Neural cell (in vitro differentiated cells): ENCODE results near the gene NECTIN1. TPM values are rescaled to one million over a fixed set of nuclear protein-coding genes. Genes with fewer than 3 reads are reported as not detected.

Source experiments
- H2AFZ ChIP-seq: fragments of 200-600, 300-800 bp; sonication (generic), shearing (Covaris generic); 2 replicates; pipeline ENCODE4 v1.6.0; 2014; ENCODE audit warnings: low read depth, mild to moderate bottlenecking, antibody characterized with exemption, low read length, moderate library complexity
- H3F3A ChIP-seq: fragments of 200-600 bp; shearing (Covaris generic); 2 replicates; pipeline ENCODE4 v1.6.1; 2016; ENCODE audit warnings: mild to moderate bottlenecking, moderate library complexity, mixed read lengths, antibody characterized with exemption, low read length; ENCODE audit not compliant: insufficient read depth, poor library complexity, severe bottlenecking
- H3K27ac ChIP-seq: fragments of 200-600, 300-800 bp; sonication (generic), shearing (Covaris generic); 2 replicates; pipeline ENCODE4 v1.5.1; 2014; ENCODE audit warnings: mild to moderate bottlenecking, low read length, moderate library complexity
- H3K27me3 ChIP-seq: fragments of 300-800, 200-600 bp; sonication (generic), shearing (Covaris generic); 2 replicates; pipeline ENCODE4 v1.6.0; 2014; ENCODE audit warnings: mild to moderate bottlenecking, low read depth, low read length, moderate library complexity; ENCODE audit not compliant: insufficient read depth
- H3K36me3 ChIP-seq: fragments of 300-800, 200-600 bp; sonication (generic), shearing (Covaris generic); 2 replicates; pipeline ENCODE4 v1.5.1; 2014; ENCODE audit warnings: mild to moderate bottlenecking, antibody characterized with exemption, low read length, moderate library complexity; ENCODE audit not compliant: insufficient read depth
- H3K4me2 ChIP-seq: fragments of 300-800, 200-600 bp; sonication (generic), shearing (Covaris generic); 2 replicates; pipeline ENCODE4 v1.6.0; 2014; ENCODE audit warnings: mild to moderate bottlenecking, low read length
- H3K4me3 ChIP-seq: fragments of 300-800, 200-600 bp; sonication (generic), shearing (Covaris generic); 2 replicates; pipeline ENCODE4 v1.5.1; 2014; ENCODE audit warnings: mild to moderate bottlenecking, low read length, moderate library complexity
- H3K79me2 ChIP-seq: fragments of 200-600 bp; shearing (Covaris generic); replicated peaks from 2 replicates; pipeline ENCODE4 v1.6.0; 2014; ENCODE audit warnings: mild to moderate bottlenecking, low read length, moderate library complexity; ENCODE audit not compliant: insufficient read depth
- H3K9ac ChIP-seq: fragments of 300-800, 200-600 bp; sonication (generic), shearing (Covaris generic); 2 replicates; pipeline ENCODE4 v1.6.1; 2016; ENCODE audit warnings: mild to moderate bottlenecking, low read length, mixed read lengths
- H3K9me2 ChIP-seq: fragments of 200-600 bp; shearing (Covaris generic); 2 replicates; pipeline ENCODE4 v1.6.1; 2016; ENCODE audit warnings: mild to moderate bottlenecking, low read length, mixed read lengths; ENCODE audit not compliant: insufficient read depth
- H3K9me3 ChIP-seq: fragments of 200-600, 300-800 bp; sonication (generic), shearing (Covaris generic); 2 replicates; pipeline ENCODE4 v1.6.1; 2016; ENCODE audit warnings: mild to moderate bottlenecking, mixed run types, low read length, moderate library complexity, mixed read lengths
- H4K20me1 ChIP-seq: fragments of 200-600 bp; shearing (Covaris generic); 2 replicates; pipeline ENCODE4 v1.6.1; 2016; ENCODE audit warnings: mild to moderate bottlenecking, mixed run types; ENCODE audit not compliant: insufficient read depth
- CTCF ChIP-seq: fragments of 450-650 bp; IDR thresholded peaks from 2 replicates; pipeline ENCODE4 v1.5.1; 2014; ENCODE audit warnings: antibody characterized with exemption, mild to moderate bottlenecking, moderate library complexity; ENCODE audit not compliant: poor library complexity, severe bottlenecking
- EP300 ChIP-seq: fragments of 450-650 bp; conservative IDR thresholded peaks from 2 replicates; pipeline ENCODE4 v1.6.1; 2014; ENCODE audit warnings: antibody characterized with exemption, mild to moderate bottlenecking, moderate library complexity; ENCODE audit not compliant: poor library complexity, severe bottlenecking
- EZH2 ChIP-seq: fragments of 200-600, 300-800 bp; shearing (Covaris generic), sonication (generic); IDR thresholded peaks from 2 replicates; pipeline ENCODE4 v1.6.1; 2014; ENCODE audit warnings: antibody characterized with exemption, low read length, borderline replicate concordance, mild to moderate bottlenecking; ENCODE audit not compliant: insufficient read depth, poor library complexity, severe bottlenecking
- MXI1 ChIP-seq: fragments of 450-650 bp; conservative IDR thresholded peaks from 2 replicates; pipeline ENCODE4 v1.6.1; 2014; ENCODE audit warnings: antibody characterized with exemption, mild to moderate bottlenecking; ENCODE audit not compliant: poor library complexity, severe bottlenecking
- POLR2AphosphoS5 ChIP-seq: IDR thresholded peaks from 2 replicates; pipeline ENCODE4 v1.6.1; 2012
- RAD21 ChIP-seq: fragments of 450-650 bp; conservative IDR thresholded peaks from 2 replicates; pipeline ENCODE4 v1.6.1; 2014; ENCODE audit warnings: antibody characterized with exemption, mild to moderate bottlenecking, moderate library complexity
- SMC3 ChIP-seq: fragments of 450-650 bp; conservative IDR thresholded peaks from 2 replicates; pipeline ENCODE4 v1.6.1; 2014; ENCODE audit warnings: antibody characterized with exemption, mild to moderate bottlenecking, moderate library complexity; ENCODE audit not compliant: poor library complexity
- TAF1 ChIP-seq: IDR thresholded peaks from 2 replicates; pipeline ENCODE4 v1.6.1; 2012; ENCODE audit warnings: low read depth
- polyA plus RNA-seq: library from polyadenylated mRNA; depleted of rRNA; stranded (reverse); fragments of >200 nt; gene quantifications from 2 replicates; pipeline ENCODE4 v1.2.3, GENCODE V29; 2014
- TF ChIP-seq, protein P1 (sequence below): IDR thresholded peaks from 2 replicates; pipeline ENCODE4 v1.6.1; 2012; ENCODE audit warnings: borderline replicate concordance

Gene NECTIN1
- polyA plus RNA-seq, 1 donor from 2014 or later = 5.6 TPM

- H3K9me3 ChIP-seq = no peaks in the 10 kb centered on the region
- H3K9me2 ChIP-seq = no peaks in the 10 kb centered on the region
- H3K4me3 ChIP-seq = no peak overlapping the region
- no peaks in the 10 kb centered on the region for H3K27me3 ChIP-seq
- no peaks in the 10 kb centered on the region for H3K36me3 ChIP-seq
- no peak overlapping the region for H3K9ac ChIP-seq
- no peaks in the 10 kb centered on the region for H3F3A ChIP-seq
- H3K27ac ChIP-seq = no peak overlapping the region
- H4K20me1 ChIP-seq = no peaks in the 10 kb centered on the region
- H2AFZ ChIP-seq = no peak overlapping the region
- no peak for TF ChIP-seq EZH2
- no peak for TF ChIP-seq SMC3
- no peak for TF ChIP-seq POLR2AphosphoS5
- TF ChIP-seq EP300 = no peak
- no peak for TF ChIP-seq MXI1
- TF ChIP-seq RAD21 = no peak
- TF ChIP-seq, protein P1, sequence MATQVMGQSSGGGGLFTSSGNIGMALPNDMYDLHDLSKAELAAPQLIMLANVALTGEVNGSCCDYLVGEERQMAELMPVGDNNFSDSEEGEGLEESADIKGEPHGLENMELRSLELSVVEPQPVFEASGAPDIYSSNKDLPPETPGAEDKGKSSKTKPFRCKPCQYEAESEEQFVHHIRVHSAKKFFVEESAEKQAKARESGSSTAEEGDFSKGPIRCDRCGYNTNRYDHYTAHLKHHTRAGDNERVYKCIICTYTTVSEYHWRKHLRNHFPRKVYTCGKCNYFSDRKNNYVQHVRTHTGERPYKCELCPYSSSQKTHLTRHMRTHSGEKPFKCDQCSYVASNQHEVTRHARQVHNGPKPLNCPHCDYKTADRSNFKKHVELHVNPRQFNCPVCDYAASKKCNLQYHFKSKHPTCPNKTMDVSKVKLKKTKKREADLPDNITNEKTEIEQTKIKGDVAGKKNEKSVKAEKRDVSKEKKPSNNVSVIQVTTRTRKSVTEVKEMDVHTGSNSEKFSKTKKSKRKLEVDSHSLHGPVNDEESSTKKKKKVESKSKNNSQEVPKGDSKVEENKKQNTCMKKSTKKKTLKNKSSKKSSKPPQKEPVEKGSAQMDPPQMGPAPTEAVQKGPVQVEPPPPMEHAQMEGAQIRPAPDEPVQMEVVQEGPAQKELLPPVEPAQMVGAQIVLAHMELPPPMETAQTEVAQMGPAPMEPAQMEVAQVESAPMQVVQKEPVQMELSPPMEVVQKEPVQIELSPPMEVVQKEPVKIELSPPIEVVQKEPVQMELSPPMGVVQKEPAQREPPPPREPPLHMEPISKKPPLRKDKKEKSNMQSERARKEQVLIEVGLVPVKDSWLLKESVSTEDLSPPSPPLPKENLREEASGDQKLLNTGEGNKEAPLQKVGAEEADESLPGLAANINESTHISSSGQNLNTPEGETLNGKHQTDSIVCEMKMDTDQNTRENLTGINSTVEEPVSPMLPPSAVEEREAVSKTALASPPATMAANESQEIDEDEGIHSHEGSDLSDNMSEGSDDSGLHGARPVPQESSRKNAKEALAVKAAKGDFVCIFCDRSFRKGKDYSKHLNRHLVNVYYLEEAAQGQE = no peak
- TF ChIP-seq TAF1 = no peak
- TF ChIP-seq CTCF = no peak
- H3K79me2 ChIP-seq = no peaks in the 10 kb centered on the region
- H3K4me2 ChIP-seq = no peak overlapping the region
These were observed 110.6 kb downstream of the NECTIN1 start for GRCh38 chr11:119618208-119618909.

- H3K27me3 ChIP-seq = no peaks in the 10 kb centered on the region
- no peak overlapping the region for H3K4me2 ChIP-seq
- H2AFZ ChIP-seq = no peak overlapping the region
- no peaks in the 10 kb centered on the region for H3K9me2 ChIP-seq
- H4K20me1 ChIP-seq = no peaks in the 10 kb centered on the region
- H3K27ac ChIP-seq = no peak overlapping the region
- H3F3A ChIP-seq = no peaks in the 10 kb centered on the region
- TF ChIP-seq SMC3 = no peak
- TF ChIP-seq MXI1 = no peak
- TF ChIP-seq RAD21 = no peak
- TF ChIP-seq CTCF = no peak
- TF ChIP-seq, protein P1 = no peak
- no peak for TF ChIP-seq EZH2
- TF ChIP-seq EP300 = no peak
- TF ChIP-seq TAF1 = no peak
- TF ChIP-seq POLR2AphosphoS5 = no peak
- no peaks in the 10 kb centered on the region for H3K36me3 ChIP-seq
- H3K4me3 ChIP-seq = no peak overlapping the region
- H3K79me2 ChIP-seq = no peaks in the 10 kb centered on the region
- no peaks in the 10 kb centered on the region for H3K9me3 ChIP-seq
- H3K9ac ChIP-seq = no peak overlapping the region
These were observed 111.7 kb downstream of the NECTIN1 start for GRCh38 chr11:119617340-119617713.
